Effector memory CD4-positive, alpha-beta T cell (primary cell): ENCODE results near the gene ARRB1.

Experiments
- DNase-seq, 3 donors: peaks; one replicate each; pipeline ENCODE4 v3.0.0-alpha.2; 2020
- H3K27ac ChIP-seq: 2 replicates; pipeline ENCODE4 v1.7.0; 2013; ENCODE audit warnings: mild to moderate bottlenecking, low read length, moderate library complexity; ENCODE audit not compliant: insufficient read depth, poor library complexity, severe bottlenecking
- H3K27me3 ChIP-seq: replicated peaks from 2 replicates; pipeline ENCODE4 v1.7.0; 2013; ENCODE audit warnings: mild to moderate bottlenecking, low read length; ENCODE audit not compliant: insufficient read depth, control insufficient read depth, poor library complexity, severe bottlenecking
- H3K36me3 ChIP-seq: 2 replicates; pipeline ENCODE4 v1.7.0; 2013; ENCODE audit warnings: mild to moderate bottlenecking, low read length, moderate library complexity; ENCODE audit not compliant: control insufficient read depth, insufficient read depth
- H3K4me1 ChIP-seq: 2 replicates; pipeline ENCODE4 v1.7.0; 2013; ENCODE audit warnings: low read length, mild to moderate bottlenecking; ENCODE audit not compliant: control insufficient read depth, insufficient read depth, poor library complexity, severe bottlenecking
- H3K4me3 ChIP-seq: 2 replicates; pipeline ENCODE4 v1.7.0; 2013; ENCODE audit warnings: low read length, low read depth, mild to moderate bottlenecking; ENCODE audit not compliant: insufficient read depth, poor library complexity, severe bottlenecking
- H3K9me3 ChIP-seq: 2 replicates; pipeline ENCODE4 v1.7.0; 2013; ENCODE audit warnings: mild to moderate bottlenecking, low read length, moderate library complexity; ENCODE audit not compliant: control insufficient read depth

ARRB1 gene

DNA sequence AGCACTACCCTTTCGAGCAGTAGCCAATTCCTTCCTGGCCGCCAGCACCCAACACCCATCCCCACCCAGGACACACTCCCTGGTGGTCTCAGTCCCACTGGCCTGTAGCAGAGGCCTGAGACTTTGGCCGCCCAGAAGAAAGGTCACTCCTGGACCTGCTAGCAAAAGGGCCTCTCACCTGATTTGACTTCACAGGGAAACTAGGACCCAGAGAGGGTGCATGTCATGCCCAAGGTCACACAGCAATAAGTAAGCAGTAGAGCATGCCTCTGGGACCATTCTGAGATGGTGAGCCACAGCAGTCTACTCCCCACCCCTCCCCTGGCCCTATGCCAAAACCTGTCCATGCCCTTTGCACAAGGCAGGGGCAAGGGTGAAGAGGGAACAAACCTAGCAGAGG lies 7.3 kb downstream of the ARRB1 start:
- DNase-seq = no peak
- Histone ChIP-seq H3K27me3 (no peaks in the 10 kb centered on the region), H3K4me1 (peaks cover 67% of the 10 kb centered on the region), H3K4me3 (no peak overlapping the region), H3K9me3 (no peaks in the 10 kb centered on the region), H3K36me3 (no peaks in the 10 kb centered on the region), H3K27ac (peak overlapping the region; percentile 19)

DNA sequence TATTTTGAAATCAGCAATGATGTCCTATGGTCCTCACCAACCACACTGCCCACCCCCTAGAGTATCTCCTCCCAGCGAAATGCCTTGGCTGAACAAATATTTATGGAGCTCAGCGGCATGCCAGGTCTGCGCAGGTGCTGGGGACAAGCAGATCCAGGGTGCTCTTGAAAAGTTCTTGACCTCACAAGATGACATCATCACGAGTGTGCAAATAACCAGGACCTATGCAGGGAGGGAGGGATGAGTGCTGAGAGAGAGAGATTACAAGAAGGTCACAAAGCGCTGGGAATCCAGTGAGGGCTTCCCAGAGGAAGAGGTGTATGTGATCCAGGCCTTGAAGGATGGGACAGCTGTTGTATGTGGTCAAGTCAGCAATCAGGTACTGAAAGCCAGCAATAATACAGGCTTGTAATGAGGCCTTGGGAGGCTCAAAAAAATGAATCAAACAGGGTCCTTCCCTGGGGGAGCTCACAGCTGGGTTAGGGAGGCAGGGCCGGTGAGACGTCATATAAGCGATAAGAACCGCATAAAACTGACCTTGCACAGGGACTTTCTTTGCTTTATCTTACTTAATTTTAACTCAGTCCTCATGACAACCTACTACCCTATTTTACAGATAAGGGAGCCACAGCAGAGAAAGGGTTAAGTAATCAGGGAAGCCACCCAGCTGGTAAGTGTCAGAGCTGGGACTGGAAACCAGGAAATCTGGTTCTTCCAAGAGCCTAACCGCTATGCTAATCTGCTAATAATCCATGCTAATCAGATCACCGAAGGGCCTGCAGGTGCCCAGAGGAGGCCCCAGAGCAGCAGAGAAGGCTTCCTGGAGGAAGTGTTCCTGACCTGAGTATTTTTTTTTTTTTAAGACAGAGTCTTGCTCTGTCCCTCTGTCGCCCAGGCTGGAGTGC lies 8.2 kb downstream of the ARRB1 start:
- Histone ChIP-seq H3K4me3 (no peak overlapping the region), H3K9me3 (no peaks in the 10 kb centered on the region), H3K4me1 (peaks cover 73% of the 10 kb centered on the region), H3K27me3 (no peaks in the 10 kb centered on the region), H3K27ac (no peak overlapping the region), H3K36me3 (no peaks in the 10 kb centered on the region)
- DNase-seq = no peak

DNA sequence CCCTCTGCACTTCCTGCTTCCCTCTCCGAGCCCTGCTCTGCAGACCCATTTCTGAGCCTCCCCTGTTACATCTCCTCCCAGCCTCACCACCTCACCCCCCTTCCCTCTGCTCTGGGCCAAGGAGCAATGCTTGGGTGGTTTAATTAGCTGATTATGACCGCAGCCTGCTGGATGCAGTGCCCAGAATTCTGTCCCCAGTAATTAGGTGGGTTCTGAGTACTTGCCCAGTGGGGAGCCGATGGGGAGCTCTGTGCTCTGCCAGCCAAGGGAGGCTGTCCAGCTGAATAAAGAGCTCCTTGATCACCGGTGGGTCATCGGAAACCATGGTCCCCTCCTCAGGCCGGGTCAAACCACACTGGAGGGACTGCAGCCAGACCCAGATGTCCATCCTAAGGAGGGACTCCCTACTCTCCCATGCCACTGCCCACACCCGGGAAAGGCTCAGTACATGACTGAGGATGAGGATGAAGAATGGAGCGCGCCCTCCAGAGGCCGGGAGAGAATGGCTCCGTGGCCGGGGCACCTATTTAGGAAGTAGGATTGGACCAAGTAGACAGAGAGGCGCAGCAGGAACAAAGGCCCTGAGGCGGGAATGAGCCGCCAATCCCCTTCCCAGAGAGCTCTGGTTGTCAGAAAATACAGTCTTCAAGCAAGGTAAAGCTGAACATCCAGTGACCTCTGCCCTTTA lies 9.1 kb downstream of the ARRB1 start:
- Histone ChIP-seq H3K27me3 (no peaks in the 10 kb centered on the region), H3K4me3 (no peak overlapping the region), H3K36me3 (no peaks in the 10 kb centered on the region), H3K27ac (no peak overlapping the region), H3K9me3 (no peaks in the 10 kb centered on the region), H3K4me1 (peaks cover 79% of the 10 kb centered on the region)
- DNase-seq = no peak

DNA sequence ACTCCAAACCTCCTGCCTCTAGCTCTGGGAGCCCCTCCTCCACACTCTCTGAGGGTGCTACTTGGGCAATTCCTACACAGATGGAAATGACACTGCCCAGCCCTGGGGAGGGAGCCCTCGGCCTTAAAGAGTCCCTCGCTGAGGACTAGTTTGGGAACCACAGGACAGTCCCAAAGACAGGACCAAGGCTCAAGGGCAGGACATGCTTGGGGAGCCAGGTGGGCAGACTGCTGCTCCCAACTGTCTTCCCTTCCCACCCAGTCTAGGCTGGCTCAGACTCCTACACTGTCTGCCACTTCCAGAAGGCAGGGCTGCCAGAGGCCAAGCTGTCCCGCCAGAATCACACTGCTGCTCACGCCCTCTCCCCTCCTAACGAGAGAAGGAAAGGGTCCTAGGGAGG lies 9.8 kb downstream of the ARRB1 start:
- Histone ChIP-seq H3K27me3 (no peaks in the 10 kb centered on the region), H3K9me3 (no peaks in the 10 kb centered on the region), H3K4me1 (peaks cover 79% of the 10 kb centered on the region), H3K27ac (peak overlapping the region; percentile 38), H3K4me3 (no peak overlapping the region), H3K36me3 (no peaks in the 10 kb centered on the region)
- DNase-seq = no peak

DNA sequence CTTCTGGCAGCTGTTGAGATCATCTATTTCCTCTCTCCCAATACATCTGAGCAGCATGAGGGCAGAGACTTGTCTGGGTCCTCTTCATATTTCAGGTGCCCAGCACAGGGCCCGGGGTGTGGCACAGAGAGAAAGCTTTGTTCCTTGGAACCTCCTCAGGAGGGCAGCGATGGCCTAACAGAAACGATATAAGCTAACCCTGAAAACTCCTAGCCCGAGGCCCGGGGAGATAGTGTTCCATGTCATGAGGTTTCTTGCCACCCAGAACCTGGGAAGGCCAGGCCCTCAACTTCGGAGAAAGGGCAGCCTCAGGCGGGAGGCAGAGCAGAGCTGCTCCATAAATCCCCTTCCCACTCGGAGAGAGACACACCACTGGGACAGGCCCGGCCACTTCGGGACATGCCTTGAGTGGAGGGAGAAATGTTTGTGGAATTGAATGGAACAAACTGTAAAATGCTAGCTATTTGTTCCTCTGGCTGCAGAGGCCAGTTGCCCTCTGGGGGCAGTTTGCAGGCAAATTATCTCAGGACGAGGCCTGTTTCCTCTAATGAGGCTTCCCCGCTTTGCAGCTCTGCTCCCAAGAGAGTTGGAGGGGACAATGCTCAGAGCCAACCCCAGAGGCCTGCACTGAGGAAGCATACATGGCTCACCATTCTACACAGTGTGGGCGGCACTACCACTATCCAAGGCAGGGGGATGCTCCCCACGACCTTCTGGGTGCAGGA lies 11.6 kb downstream of the ARRB1 start:
- peak overlapping the region; percentile 23 for H3K4me3 ChIP-seq
- H3K27me3 ChIP-seq = no peaks in the 10 kb centered on the region
- no peaks in the 10 kb centered on the region for H3K36me3 ChIP-seq
- peak overlapping the region; percentile 38 for H3K27ac ChIP-seq
- no peaks in the 10 kb centered on the region for H3K9me3 ChIP-seq
- no peak for DNase-seq
- H3K4me1 ChIP-seq = peaks cover 64% of the 10 kb centered on the region

DNA sequence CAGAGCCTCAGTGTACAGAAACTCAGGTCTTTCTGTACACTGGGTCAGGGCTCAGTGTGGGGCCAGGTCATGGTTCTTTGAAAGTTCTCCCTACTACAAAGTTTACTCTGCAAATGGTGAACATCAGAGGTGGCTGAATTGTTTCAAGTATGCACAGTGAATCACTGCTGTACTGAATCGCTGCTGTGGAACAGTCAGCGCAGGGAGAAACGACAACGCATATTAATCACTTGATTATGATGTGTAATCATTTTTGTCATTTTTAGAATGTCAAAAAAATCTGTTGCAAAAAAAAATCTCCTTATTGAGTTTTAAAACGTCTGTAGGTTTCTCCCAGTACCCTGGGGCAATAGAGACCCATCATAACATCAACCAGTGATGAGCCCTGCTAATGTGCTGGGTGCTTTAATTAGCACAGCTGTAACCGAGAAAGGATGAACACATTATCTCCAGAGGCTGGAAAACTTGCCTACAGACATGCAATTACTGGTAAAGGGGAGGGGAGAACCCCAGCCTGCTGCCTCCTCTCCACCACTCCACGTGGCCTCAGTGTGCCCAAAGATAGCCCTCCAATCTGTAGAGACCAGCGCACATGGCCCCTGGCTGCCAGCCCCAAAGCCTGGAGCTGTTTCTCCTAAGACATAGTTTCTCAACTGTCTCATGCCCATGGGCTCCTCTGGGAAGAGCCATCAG lies 12.8 kb downstream of the ARRB1 start:
- Histone ChIP-seq H3K27ac (no peak overlapping the region), H3K9me3 (no peaks in the 10 kb centered on the region), H3K27me3 (no peaks in the 10 kb centered on the region), H3K4me1 (peaks cover 58% of the 10 kb centered on the region), H3K36me3 (no peaks in the 10 kb centered on the region), H3K4me3 (no peak overlapping the region)
- no peak for DNase-seq

DNA sequence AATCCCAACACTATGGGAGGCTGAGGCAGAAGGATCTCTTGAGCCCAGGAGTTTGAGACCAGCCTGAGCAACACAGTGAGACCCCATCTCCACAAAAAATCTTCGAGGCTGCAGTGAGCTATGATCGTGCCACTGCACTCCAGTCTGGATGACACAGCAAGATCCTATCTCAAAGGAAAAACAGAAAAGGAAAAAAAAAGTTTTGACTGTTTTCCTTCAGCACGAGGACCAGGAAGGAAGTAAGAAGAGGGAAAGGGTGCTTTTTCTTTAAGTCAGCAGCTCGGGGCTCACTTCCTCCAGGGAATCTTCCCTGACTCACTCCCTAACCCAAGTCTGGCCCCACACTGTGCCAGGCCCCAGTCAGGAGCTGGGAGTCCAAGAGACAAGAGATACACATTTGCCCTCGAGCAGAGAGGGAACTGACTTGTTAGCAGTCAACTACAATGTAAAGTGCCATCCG lies 14.2 kb downstream of the ARRB1 start:
- Histone ChIP-seq H3K9me3 (no peaks in the 10 kb centered on the region), H3K27me3 (no peaks in the 10 kb centered on the region), H3K4me1 (peaks cover 48% of the 10 kb centered on the region), H3K4me3 (no peak overlapping the region), H3K36me3 (no peaks in the 10 kb centered on the region), H3K27ac (no peak overlapping the region)
- no peak for DNase-seq

DNA sequence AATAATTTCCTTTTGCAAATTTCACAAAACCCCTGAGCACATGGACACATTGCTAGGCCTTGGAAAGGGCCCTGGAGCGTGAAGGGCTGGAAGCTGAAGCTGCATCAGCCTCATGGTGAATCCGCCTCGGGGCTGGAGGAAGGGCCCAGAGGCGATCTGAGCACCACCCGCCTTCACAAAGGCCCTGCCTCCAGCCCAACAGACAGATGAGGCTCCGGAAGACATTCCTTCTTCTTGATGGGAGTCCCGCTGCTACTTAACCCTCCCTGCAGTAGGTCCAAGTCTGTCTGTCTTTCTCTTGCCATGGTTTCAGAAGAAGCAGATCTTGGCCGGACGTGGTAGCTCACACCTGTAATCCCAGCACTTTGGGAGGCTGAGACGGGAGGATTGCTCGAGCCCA lies 16.5 kb downstream of the ARRB1 start:
- no peaks in the 10 kb centered on the region for H3K27me3 ChIP-seq
- no peak overlapping the region for H3K27ac ChIP-seq
- H3K4me1 ChIP-seq = peaks cover 26% of the 10 kb centered on the region
- DNase-seq = no peak
- H3K9me3 ChIP-seq = no peaks in the 10 kb centered on the region
- H3K4me3 ChIP-seq = no peak overlapping the region
- H3K36me3 ChIP-seq = no peaks in the 10 kb centered on the region

DNA sequence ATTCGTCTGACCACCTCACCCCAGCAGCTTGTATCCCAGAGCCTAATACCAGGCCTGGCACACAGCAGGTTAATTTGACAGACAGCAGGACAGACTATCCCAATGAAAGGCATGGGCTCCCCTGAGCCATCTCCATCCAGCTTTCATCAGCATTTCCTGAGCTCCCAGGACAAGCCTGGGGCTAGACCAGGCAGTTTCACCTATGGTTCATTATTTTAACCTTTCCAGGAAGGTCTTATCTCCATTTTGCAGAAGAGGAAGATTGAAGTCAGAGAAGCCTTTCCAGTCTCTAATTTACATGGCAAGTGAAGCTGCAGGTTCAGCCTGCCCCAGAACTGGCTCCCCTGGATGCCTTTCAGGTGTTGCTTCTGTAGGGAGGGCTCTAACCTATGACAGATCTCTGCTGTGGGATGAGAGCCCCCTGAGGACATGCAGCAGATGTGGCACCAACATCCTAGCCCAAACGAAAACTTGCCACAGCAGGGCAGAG lies 17.0 kb downstream of the ARRB1 start:
- Histone ChIP-seq H3K27me3 (no peaks in the 10 kb centered on the region), H3K36me3 (no peaks in the 10 kb centered on the region), H3K4me1 (peaks cover 26% of the 10 kb centered on the region), H3K27ac (no peak overlapping the region), H3K4me3 (no peak overlapping the region), H3K9me3 (no peaks in the 10 kb centered on the region)
- DNase-seq = no peak
